ENCODE results near the gene HOMER1.

HOMER1 gene

GRCh38 chr5:79346420-79346824, 167.5 kb downstream of the HOMER1 start:
- DNase-seq = no peak
- Histone ChIP-seq H3K4me3 (ENCODE audit: low read depth, low read length) (no peak overlapping the region), H3K4me1 (no peaks in the 10 kb centered on the region), H3K9me3 (no peaks in the 10 kb centered on the region), H3K27me3 (no peaks in the 10 kb centered on the region; the same call in 1 of the 2 replicates), H3K36me3 (no peaks in the 10 kb centered on the region)
- no peak for TF ChIP-seq CTCF (IDR thresholded peaks at IDR 0.05; ENCODE audit: low read depth, low read length)

GRCh38 chr5:79333852-79334557, 179.9 kb downstream of the HOMER1 start:
- Histone ChIP-seq H3K9me3 (no peaks in the 10 kb centered on the region), H3K4me3 (ENCODE audit: low read depth, low read length) (no peak overlapping the region), H3K4me1 (no peaks in the 10 kb centered on the region), H3K27me3 (peaks cover 9% of the 10 kb centered on the region), H3K36me3 (no peaks in the 10 kb centered on the region)
- DNase-seq = peak; percentile 21
- TF ChIP-seq CTCF (IDR thresholded peaks at IDR 0.05; ENCODE audit: low read depth, low read length) = peak; percentile 50

GRCh38 chr5:79330071-79330470, 183.9 kb downstream of the HOMER1 start:
- DNase-seq = no peak
- H3K4me3 ChIP-seq (ENCODE audit: low read depth, low read length) = no peak overlapping the region
- H3K9me3 ChIP-seq = no peaks in the 10 kb centered on the region
- peaks cover 9% of the 10 kb centered on the region for H3K27me3 ChIP-seq
- no peak for TF ChIP-seq CTCF (IDR thresholded peaks at IDR 0.05; ENCODE audit: low read depth, low read length)
- H3K36me3 ChIP-seq = no peaks in the 10 kb centered on the region
- H3K4me1 ChIP-seq = no peaks in the 10 kb centered on the region

GRCh38 chr5:79329453-79329852, 184.5 kb downstream of the HOMER1 start:
- no peak overlapping the region for H3K4me3 ChIP-seq (ENCODE audit: low read depth, low read length)
- DNase-seq = no peak
- H3K4me1 ChIP-seq = no peaks in the 10 kb centered on the region
- no peak for TF ChIP-seq CTCF (IDR thresholded peaks at IDR 0.05; ENCODE audit: low read depth, low read length)
- H3K27me3 ChIP-seq = peaks cover 9% of the 10 kb centered on the region
- no peaks in the 10 kb centered on the region for H3K9me3 ChIP-seq
- H3K36me3 ChIP-seq = no peaks in the 10 kb centered on the region
